H1 (cell line): ENCODE measurements around the gene INHBA.

Source experiments
- TAF1 ChIP-seq: IDR thresholded peaks from 2 replicates; pipeline ENCODE4 v1.6.1; 2011; ENCODE audit warnings: mild to moderate bottlenecking, low read depth, low read length
- TF ChIP-seq, protein P1 (sequence below), 3 experiments: IDR thresholded peaks; 1 replicate in 2 of 3; 2 replicates in 1 of 3; pipeline versions ENCODE4 v1.5.1 to v1.6.1; 2011; ENCODE audit warnings: low read length in 3 of 3, mild to moderate bottlenecking in 3 of 3, inconsistent platforms in 2 of 3, low read depth in 1 of 3, moderate library complexity in 1 of 3; ENCODE audit not compliant: insufficient read depth in 1 of 3; ENCODE audit errors: control extremely low read depth in 1 of 3

DNA sequence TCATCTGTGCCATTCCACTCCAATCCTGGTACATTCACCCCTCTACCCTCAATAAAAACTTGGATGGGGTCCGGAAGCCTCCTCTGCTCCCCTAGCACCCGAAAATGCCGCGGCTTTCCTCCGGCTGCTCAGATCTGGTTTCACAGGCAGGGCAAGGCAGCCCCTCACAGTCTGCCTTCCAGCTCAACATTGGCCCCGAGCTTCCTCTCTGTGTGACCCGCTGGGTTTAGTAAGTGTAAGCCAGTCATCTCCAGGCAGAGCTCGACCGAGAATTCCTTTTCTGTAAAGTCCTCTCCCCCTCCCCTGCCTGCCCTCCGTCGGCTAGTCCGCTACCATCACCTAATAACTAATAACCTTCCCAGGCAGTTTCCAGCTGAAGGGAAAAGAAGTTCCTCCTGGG lies 3.4 kb downstream of the INHBA start:
- TF ChIP-seq TAF1: no peak
- TF ChIP-seq, protein P1, sequence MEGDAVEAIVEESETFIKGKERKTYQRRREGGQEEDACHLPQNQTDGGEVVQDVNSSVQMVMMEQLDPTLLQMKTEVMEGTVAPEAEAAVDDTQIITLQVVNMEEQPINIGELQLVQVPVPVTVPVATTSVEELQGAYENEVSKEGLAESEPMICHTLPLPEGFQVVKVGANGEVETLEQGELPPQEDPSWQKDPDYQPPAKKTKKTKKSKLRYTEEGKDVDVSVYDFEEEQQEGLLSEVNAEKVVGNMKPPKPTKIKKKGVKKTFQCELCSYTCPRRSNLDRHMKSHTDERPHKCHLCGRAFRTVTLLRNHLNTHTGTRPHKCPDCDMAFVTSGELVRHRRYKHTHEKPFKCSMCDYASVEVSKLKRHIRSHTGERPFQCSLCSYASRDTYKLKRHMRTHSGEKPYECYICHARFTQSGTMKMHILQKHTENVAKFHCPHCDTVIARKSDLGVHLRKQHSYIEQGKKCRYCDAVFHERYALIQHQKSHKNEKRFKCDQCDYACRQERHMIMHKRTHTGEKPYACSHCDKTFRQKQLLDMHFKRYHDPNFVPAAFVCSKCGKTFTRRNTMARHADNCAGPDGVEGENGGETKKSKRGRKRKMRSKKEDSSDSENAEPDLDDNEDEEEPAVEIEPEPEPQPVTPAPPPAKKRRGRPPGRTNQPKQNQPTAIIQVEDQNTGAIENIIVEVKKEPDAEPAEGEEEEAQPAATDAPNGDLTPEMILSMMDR (IDR thresholded peaks at IDR 0.05; ENCODE audit: control extremely low read depth in 1 of 3, insufficient read depth in 1 of 3, low read depth in 1 of 3, low read length in 3 of 3): no peak
